ENCODE data around the gene KCND3. TPM values are rescaled to one million over a fixed set of nuclear protein-coding genes. Genes with fewer than 3 reads are reported as not detected.

Gene KCND3
- polyA plus RNA-seq, 1 donor (not counting 4 experiments of a cell fraction or from before 2014, with no cell fraction given) = 0.21 TPM

GRCh38 chr1:111826278-111826677 lies 163.2 kb downstream of the KCND3 start:
- TF ChIP-seq EZH2 (IDR thresholded peaks at IDR 0.05; ENCODE audit: low read length) = no peak
- TF ChIP-seq CTCF (optimal IDR thresholded peaks at IDR 0.05 in 1 of 3, IDR thresholded peaks at IDR 0.05 in 1 of 3, conservative IDR thresholded peaks at IDR 0.05 in 1 of 3; ENCODE audit: extremely low read depth in 1 of 3, insufficient read depth in 2 of 3, low read length in 3 of 3) = no peak
- FAIRE-seq (no peak), DNase-seq (ENCODE audit: low read depth, low spot score) (no peak)
- Histone ChIP-seq H3K27me3 (ENCODE audit: control insufficient read depth, extremely low read depth, insufficient read depth, low read length) (peaks cover 2% of the 10 kb centered on the region), H3K9ac (ENCODE audit: control insufficient read depth, extremely low read depth, insufficient read depth, low read length) (no peak overlapping the region), H3K4me2 (ENCODE audit: control insufficient read depth, extremely low read depth, insufficient read depth, low read depth, low read length) (no peak overlapping the region), H3K4me1 (ENCODE audit: control insufficient read depth, extremely low read depth, insufficient read depth, low read length) (no peaks in the 10 kb centered on the region), H2AFZ (ENCODE audit: control insufficient read depth, low read length) (no peak overlapping the region), H3K27ac (ENCODE audit: control insufficient read depth, insufficient read depth, low read length) (no peak overlapping the region), H3K9me1 (ENCODE audit: control insufficient read depth, extremely low read depth, insufficient read depth, low read length) (no peaks in the 10 kb centered on the region), H3K79me2 (ENCODE audit: control insufficient read depth, insufficient read depth, low read length) (no peaks in the 10 kb centered on the region), H3K4me3 (ENCODE audit: control insufficient read depth in 2 of 3, extremely low read depth in 1 of 3, insufficient read depth in 2 of 3, low read depth in 1 of 3, low read length in 3 of 3) (no peak overlapping the region), H3K9me3 (ENCODE audit: control insufficient read depth, low read depth, low read length) (no peaks in the 10 kb centered on the region), H4K20me1 (ENCODE audit: control insufficient read depth, extremely low read depth, insufficient read depth, low read length) (no peaks in the 10 kb centered on the region), H3K36me3 (ENCODE audit: control insufficient read depth in 2 of 2, extremely low read depth in 1 of 2, insufficient read depth in 2 of 2, low read length in 2 of 2) (no peaks in the 10 kb centered on the region)
- dilution Hi-C loops (cut with MboI; ENCODE audit: extremely low pct_ligation_motif_present, low sequenced_read_pairs) = no loop called here

GRCh38 chr1:111825217-111825616 lies 164.3 kb downstream of the KCND3 start:
- Histone ChIP-seq H3K4me3 (ENCODE audit: control insufficient read depth in 2 of 3, extremely low read depth in 1 of 3, insufficient read depth in 2 of 3, low read depth in 1 of 3, low read length in 3 of 3) (no peak overlapping the region), H3K9me3 (ENCODE audit: control insufficient read depth, low read depth, low read length) (no peaks in the 10 kb centered on the region), H3K36me3 (ENCODE audit: control insufficient read depth in 2 of 2, extremely low read depth in 1 of 2, insufficient read depth in 2 of 2, low read length in 2 of 2) (no peaks in the 10 kb centered on the region), H3K9me1 (ENCODE audit: control insufficient read depth, extremely low read depth, insufficient read depth, low read length) (no peaks in the 10 kb centered on the region), H3K9ac (ENCODE audit: control insufficient read depth, extremely low read depth, insufficient read depth, low read length) (no peak overlapping the region), H3K4me2 (ENCODE audit: control insufficient read depth, extremely low read depth, insufficient read depth, low read depth, low read length) (no peak overlapping the region), H3K27me3 (ENCODE audit: control insufficient read depth, extremely low read depth, insufficient read depth, low read length) (peaks cover 3% of the 10 kb centered on the region), H3K27ac (ENCODE audit: control insufficient read depth, insufficient read depth, low read length) (no peak overlapping the region), H2AFZ (ENCODE audit: control insufficient read depth, low read length) (no peak overlapping the region), H4K20me1 (ENCODE audit: control insufficient read depth, extremely low read depth, insufficient read depth, low read length) (no peaks in the 10 kb centered on the region), H3K79me2 (ENCODE audit: control insufficient read depth, insufficient read depth, low read length) (no peaks in the 10 kb centered on the region), H3K4me1 (ENCODE audit: control insufficient read depth, extremely low read depth, insufficient read depth, low read length) (no peaks in the 10 kb centered on the region)
- FAIRE-seq = no peak
- DNase-seq (ENCODE audit: low read depth, low spot score) = no peak
- dilution Hi-C loops (cut with MboI; ENCODE audit: extremely low pct_ligation_motif_present, low sequenced_read_pairs) = no loop called here
- TF ChIP-seq EZH2 (IDR thresholded peaks at IDR 0.05; ENCODE audit: low read length) = no peak

- H2AFZ ChIP-seq (ENCODE audit: control insufficient read depth, low read length) = no peak overlapping the region
- no peak overlapping the region for H3K27ac ChIP-seq (ENCODE audit: control insufficient read depth, insufficient read depth, low read length)
- H3K4me2 ChIP-seq (ENCODE audit: control insufficient read depth, extremely low read depth, insufficient read depth, low read depth, low read length) = no peak overlapping the region
- H3K79me2 ChIP-seq (ENCODE audit: control insufficient read depth, insufficient read depth, low read length) = no peaks in the 10 kb centered on the region
- H3K9me3 ChIP-seq (ENCODE audit: control insufficient read depth, low read depth, low read length) = no peaks in the 10 kb centered on the region
- no peak for FAIRE-seq
- H3K9me1 ChIP-seq (ENCODE audit: control insufficient read depth, extremely low read depth, insufficient read depth, low read length) = no peaks in the 10 kb centered on the region
- no peak overlapping the region for H3K9ac ChIP-seq (ENCODE audit: control insufficient read depth, extremely low read depth, insufficient read depth, low read length)
- no peaks in the 10 kb centered on the region for H3K4me1 ChIP-seq (ENCODE audit: control insufficient read depth, extremely low read depth, insufficient read depth, low read length)
- DNase-seq (ENCODE audit: low read depth, low spot score) = no peak
- H4K20me1 ChIP-seq (ENCODE audit: control insufficient read depth, extremely low read depth, insufficient read depth, low read length) = no peaks in the 10 kb centered on the region
- dilution Hi-C loops (cut with MboI; ENCODE audit: extremely low pct_ligation_motif_present, low sequenced_read_pairs) = no loop called here
- TF ChIP-seq CTCF (optimal IDR thresholded peaks at IDR 0.05 in 1 of 3, IDR thresholded peaks at IDR 0.05 in 1 of 3, conservative IDR thresholded peaks at IDR 0.05 in 1 of 3; ENCODE audit: extremely low read depth in 1 of 3, insufficient read depth in 2 of 3, low read length in 3 of 3) (no peak), EZH2 (IDR thresholded peaks at IDR 0.05; ENCODE audit: low read length) (no peak)
- H3K36me3 ChIP-seq (ENCODE audit: control insufficient read depth in 2 of 2, extremely low read depth in 1 of 2, insufficient read depth in 2 of 2, low read length in 2 of 2) = no peaks in the 10 kb centered on the region
- peaks cover 8% of the 10 kb centered on the region for H3K27me3 ChIP-seq (ENCODE audit: control insufficient read depth, extremely low read depth, insufficient read depth, low read length)
- H3K4me3 ChIP-seq (ENCODE audit: control insufficient read depth in 2 of 3, extremely low read depth in 1 of 3, insufficient read depth in 2 of 3, low read depth in 1 of 3, low read length in 3 of 3) = no peak overlapping the region
Observed at GRCh38 chr1:111822138-111822537, 167.3 kb downstream of the KCND3 start.

Measured in keratinocyte (primary cell).